Astrocyte (in vitro differentiated cells and primary cell): ENCODE data around the gene S1PR3. TPM values are rescaled to one million over a fixed set of nuclear protein-coding genes. Genes with fewer than 3 reads are reported as not detected.

Experiments
- DNase-seq: peaks from one replicate; pipeline ENCODE4 v3.0.0-alpha.2; 2010; ENCODE audit warnings: low read depth
- FAIRE-seq: peaks from 2 replicates; lab custom pipeline; 2011; peaks lifted over from hg19 to GRCh38; lab: Jason Lieb, UNC
- H2AFZ ChIP-seq: 2 replicates; pipeline ENCODE4 v1.6.0; 2012; ENCODE audit warnings: low read depth, low read length, inconsistent platforms
- H3K27ac ChIP-seq: 2 replicates; pipeline ENCODE4 v1.5.1; 2011; ENCODE audit warnings: low read depth, low read length, inconsistent platforms
- H3K27me3 ChIP-seq: 2 replicates; pipeline ENCODE4 v1.6.0; 2011; ENCODE audit warnings: low read length, inconsistent platforms; ENCODE audit not compliant: insufficient read depth
- H3K36me3 ChIP-seq: 2 replicates; pipeline ENCODE4 v1.5.1; 2011; ENCODE audit warnings: low read length, inconsistent platforms; ENCODE audit not compliant: insufficient read depth
- H3K4me1 ChIP-seq: 2 replicates; pipeline ENCODE4 v1.5.1; 2011; ENCODE audit warnings: low read length, inconsistent platforms; ENCODE audit not compliant: insufficient read depth
- H3K4me2 ChIP-seq: 2 replicates; pipeline ENCODE4 v1.6.0; 2012; ENCODE audit warnings: low read length, inconsistent platforms
- H3K4me3 ChIP-seq: 2 replicates; pipeline ENCODE4 v1.5.1; 2011; ENCODE audit warnings: low read depth, mild to moderate bottlenecking, low read length, inconsistent platforms; ENCODE audit not compliant: insufficient read depth
- H3K79me2 ChIP-seq: 2 replicates; pipeline ENCODE4 v1.6.0; 2012; ENCODE audit warnings: mild to moderate bottlenecking, low read length, inconsistent platforms; ENCODE audit not compliant: insufficient read depth
- H3K9ac ChIP-seq: 2 replicates; pipeline ENCODE4 v1.6.0; 2012; ENCODE audit warnings: mild to moderate bottlenecking, low read length, inconsistent platforms
- H3K9me3 ChIP-seq: 2 replicates; pipeline ENCODE4 v1.5.1; 2012; ENCODE audit warnings: low read depth, mild to moderate bottlenecking, low read length, inconsistent platforms; ENCODE audit not compliant: insufficient read depth
- H4K20me1 ChIP-seq: 2 replicates; pipeline ENCODE4 v1.6.0; 2012; ENCODE audit warnings: low read length, inconsistent platforms; ENCODE audit not compliant: insufficient read depth
- H3K27ac Mint-ChIP-seq: one replicate; pipeline ENCODE4 v1.8.0; 2021; ENCODE audit warnings: mild to moderate bottlenecking, mixed read lengths; ENCODE audit not compliant: unreplicated experiment
- H3K27me3 Mint-ChIP-seq: one replicate; pipeline ENCODE4 v1.8.0; 2021; ENCODE audit warnings: low read depth, mixed read lengths; ENCODE audit not compliant: unreplicated experiment
- H3K36me3 Mint-ChIP-seq: one replicate; pipeline ENCODE4 v1.8.0; 2021; ENCODE audit warnings: low read depth, mixed read lengths; ENCODE audit not compliant: unreplicated experiment
- H3K4me1 Mint-ChIP-seq: one replicate; pipeline ENCODE4 v1.8.0; 2021; ENCODE audit warnings: low read depth, mixed read lengths; ENCODE audit not compliant: unreplicated experiment
- H3K4me3 Mint-ChIP-seq: one replicate; pipeline ENCODE4 v1.8.0; 2021; ENCODE audit warnings: mild to moderate bottlenecking, moderate library complexity, mixed read lengths; ENCODE audit not compliant: unreplicated experiment
- H3K9me3 Mint-ChIP-seq: one replicate; pipeline ENCODE4 v1.8.0; 2021; ENCODE audit warnings: mild to moderate bottlenecking, mixed read lengths; ENCODE audit not compliant: unreplicated experiment
- CTCF ChIP-seq: IDR thresholded peaks from 2 replicates; pipeline ENCODE4 v1.5.1; 2011; ENCODE audit warnings: low read depth, mild to moderate bottlenecking, inconsistent platforms, low read length, moderate library complexity; ENCODE audit not compliant: insufficient read depth
- EZH2 ChIP-seq: IDR thresholded peaks from 2 replicates; pipeline ENCODE4 v1.6.1; 2012; ENCODE audit warnings: mild to moderate bottlenecking, low read length, inconsistent platforms; ENCODE audit not compliant: insufficient read depth
- total RNA-seq: library from RNA; stranded (reverse); gene quantifications from 2 replicates; pipeline ENCODE4 v1.2.1, GENCODE V29; 2021

S1PR3 gene
- total RNA-seq, 1 donor from 2014 or later = 24.6 TPM

GRCh38 chr9:88995627-88996026, 4.4 kb downstream of the S1PR3 start:
- H3K9me3 ChIP-seq = no peaks in the 10 kb centered on the region
- H3K4me3 ChIP-seq = no peak overlapping the region
- peaks cover 61% of the 10 kb centered on the region for H4K20me1 ChIP-seq
- H3K4me1 ChIP-seq = peaks cover 34% of the 10 kb centered on the region
- H3K27me3 Mint-ChIP-seq = peaks cover 2% of the 10 kb centered on the region
- H3K27ac ChIP-seq = no peak overlapping the region
- peaks cover 26% of the 10 kb centered on the region for H3K4me1 Mint-ChIP-seq
- no peak overlapping the region for H3K27ac Mint-ChIP-seq
- H3K79me2 ChIP-seq = peaks cover 67% of the 10 kb centered on the region
- H3K4me3 Mint-ChIP-seq = no peak overlapping the region
- H3K9ac ChIP-seq = no peak overlapping the region
- H3K27me3 ChIP-seq = no peaks in the 10 kb centered on the region
- H3K36me3 ChIP-seq = peaks cover 20% of the 10 kb centered on the region
- peak overlapping the region; percentile 96 for H3K4me2 ChIP-seq
- no peaks in the 10 kb centered on the region for H3K9me3 Mint-ChIP-seq
- DNase-seq = no peak
- no peak for FAIRE-seq
- H2AFZ ChIP-seq = no peak overlapping the region
- peaks cover 10% of the 10 kb centered on the region for H3K36me3 Mint-ChIP-seq
- no peak for TF ChIP-seq EZH2
- no peak for TF ChIP-seq CTCF

- FAIRE-seq (no peak), DNase-seq (no peak)
- H3K4me3 Mint-ChIP-seq = no peak overlapping the region
- H3K9me3 Mint-ChIP-seq = no peaks in the 10 kb centered on the region
- no peak overlapping the region for H3K4me2 ChIP-seq
- H3K27me3 ChIP-seq = no peaks in the 10 kb centered on the region
- H3K27me3 Mint-ChIP-seq = peaks cover 2% of the 10 kb centered on the region
- no peaks in the 10 kb centered on the region for H3K9me3 ChIP-seq
- peaks cover 30% of the 10 kb centered on the region for H3K4me1 Mint-ChIP-seq
- TF ChIP-seq EZH2 (no peak), CTCF (no peak)
- peaks cover 64% of the 10 kb centered on the region for H4K20me1 ChIP-seq
- peaks cover 20% of the 10 kb centered on the region for H3K36me3 ChIP-seq
- H3K27ac ChIP-seq = no peak overlapping the region
- no peak overlapping the region for H2AFZ ChIP-seq
- H3K79me2 ChIP-seq = peaks cover 67% of the 10 kb centered on the region
- H3K27ac Mint-ChIP-seq = no peak overlapping the region
- H3K36me3 Mint-ChIP-seq = peaks cover 10% of the 10 kb centered on the region
- no peak overlapping the region for H3K9ac ChIP-seq
- H3K4me1 ChIP-seq = peaks cover 36% of the 10 kb centered on the region
- H3K4me3 ChIP-seq = no peak overlapping the region
Measured at GRCh38 chr9:88996046-88996920, 5.0 kb downstream of the S1PR3 start.

- no peak for DNase-seq
- peaks cover 2% of the 10 kb centered on the region for H3K9me3 Mint-ChIP-seq
- FAIRE-seq = no peak
- peaks cover 32% of the 10 kb centered on the region for H3K4me1 Mint-ChIP-seq
- Histone ChIP-seq H3K4me2 (no peak overlapping the region), H3K4me3 (no peak overlapping the region), H3K9ac (no peak overlapping the region), H3K36me3 (peaks cover 20% of the 10 kb centered on the region), H3K9me3 (no peaks in the 10 kb centered on the region), H4K20me1 (peaks cover 68% of the 10 kb centered on the region), H3K4me1 (peaks cover 36% of the 10 kb centered on the region), H3K27me3 (no peaks in the 10 kb centered on the region), H3K27ac (no peak overlapping the region), H2AFZ (no peak overlapping the region), H3K79me2 (peaks cover 64% of the 10 kb centered on the region)
- TF ChIP-seq EZH2 = no peak
- TF ChIP-seq CTCF = no peak
- no peak overlapping the region for H3K4me3 Mint-ChIP-seq
- H3K36me3 Mint-ChIP-seq = peaks cover 12% of the 10 kb centered on the region
- H3K27me3 Mint-ChIP-seq = peaks cover 2% of the 10 kb centered on the region
- no peak overlapping the region for H3K27ac Mint-ChIP-seq
Measured at GRCh38 chr9:88996921-88997235, 5.6 kb downstream of the S1PR3 start.
